ENCODE data around the gene OR8A1.
"Not testable (repeated sequence)": the region's sequence is repeated elsewhere in the genome, so short reads cannot be mapped to it uniquely, and the experiment has no call there.

The OR8A1 gene

GRCh38 chr11:124592627-124593026 lies 22.8 kb downstream of the OR8A1 start:
- no peak for DNase-seq (ENCODE audit: low read depth in 2 of 3, low spot score in 2 of 3)

GRCh38 chr11:124595302-124595701 lies 25.5 kb downstream of the OR8A1 start:
- DNase-seq (ENCODE audit: low read depth in 2 of 3, low spot score in 2 of 3), result no peak

GRCh38 chr11:124597626-124598025 lies 27.8 kb downstream of the OR8A1 start:
- no peak for DNase-seq (ENCODE audit: low read depth in 2 of 3, low spot score in 2 of 3)

GRCh38 chr11:124600621-124601320 lies 31.0 kb downstream of the OR8A1 start:
- DNase-seq (ENCODE audit: low read depth in 2 of 3, low spot score in 2 of 3), result no peak

- DNase-seq (ENCODE audit: low read depth in 2 of 3, low spot score in 2 of 3), result no peak
Observed at GRCh38 chr11:124602193-124602592, 32.4 kb downstream of the OR8A1 start.

- DNase-seq (ENCODE audit: low read depth in 2 of 3, low spot score in 2 of 3), result not testable (repeated sequence)
Observed at GRCh38 chr11:124602723-124603122, 32.9 kb downstream of the OR8A1 start.

- DNase-seq (ENCODE audit: low read depth in 2 of 3, low spot score in 2 of 3), result no peak
Observed at GRCh38 chr11:124605719-124606118, 35.9 kb downstream of the OR8A1 start.

- no peak for DNase-seq (ENCODE audit: low read depth in 2 of 3, low spot score in 2 of 3)
Observed at GRCh38 chr11:124608147-124608546, 38.4 kb downstream of the OR8A1 start.

GRCh38 chr11:124610295-124610694 lies 40.5 kb downstream of the OR8A1 start:
- DNase-seq (ENCODE audit: low read depth in 2 of 3, low spot score in 2 of 3), result no peak

GRCh38 chr11:124611064-124611463 lies 41.3 kb downstream of the OR8A1 start, which contains the start of gene PANX3:
PANX3 (plus strand) TSS chr11:124611428; CDS start chr11:124611557, 129 bp downstream.
- DNase-seq (ENCODE audit: low read depth in 2 of 3, low spot score in 2 of 3), result no peak

- DNase-seq (ENCODE audit: low read depth in 2 of 3, low spot score in 2 of 3), result no peak
Observed at GRCh38 chr11:124612045-124612444, 42.2 kb downstream of the OR8A1 start.

GRCh38 chr11:124612567-124613246 lies 42.9 kb downstream of the OR8A1 start:
- DNase-seq (ENCODE audit: low read depth in 2 of 3, low spot score in 2 of 3), result no peak

- DNase-seq (ENCODE audit: low read depth in 2 of 3, low spot score in 2 of 3), result no peak
Observed at GRCh38 chr11:124618863-124619262, 49.1 kb downstream of the OR8A1 start.
